Neural cell (in vitro differentiated cells): Measurements from ENCODE around the gene CBR4. TPM values are rescaled to one million over a fixed set of nuclear protein-coding genes. Genes with fewer than 3 reads are reported as not detected.

Experiments used
- H2AFZ ChIP-seq: fragments of 200-600, 300-800 bp; sonication (generic), shearing (Covaris generic); 2 replicates; pipeline ENCODE4 v1.6.0; 2014; ENCODE audit warnings: low read depth, mild to moderate bottlenecking, antibody characterized with exemption, low read length, moderate library complexity
- H3F3A ChIP-seq: fragments of 200-600 bp; shearing (Covaris generic); 2 replicates; pipeline ENCODE4 v1.6.1; 2016; ENCODE audit warnings: mild to moderate bottlenecking, moderate library complexity, mixed read lengths, antibody characterized with exemption, low read length; ENCODE audit not compliant: insufficient read depth, poor library complexity, severe bottlenecking
- H3K27ac ChIP-seq: fragments of 200-600, 300-800 bp; sonication (generic), shearing (Covaris generic); 2 replicates; pipeline ENCODE4 v1.5.1; 2014; ENCODE audit warnings: mild to moderate bottlenecking, low read length, moderate library complexity
- H3K27me3 ChIP-seq: fragments of 300-800, 200-600 bp; sonication (generic), shearing (Covaris generic); 2 replicates; pipeline ENCODE4 v1.6.0; 2014; ENCODE audit warnings: mild to moderate bottlenecking, low read depth, low read length, moderate library complexity; ENCODE audit not compliant: insufficient read depth
- H3K36me3 ChIP-seq: fragments of 300-800, 200-600 bp; sonication (generic), shearing (Covaris generic); 2 replicates; pipeline ENCODE4 v1.5.1; 2014; ENCODE audit warnings: mild to moderate bottlenecking, antibody characterized with exemption, low read length, moderate library complexity; ENCODE audit not compliant: insufficient read depth
- H3K4me2 ChIP-seq: fragments of 300-800, 200-600 bp; sonication (generic), shearing (Covaris generic); 2 replicates; pipeline ENCODE4 v1.6.0; 2014; ENCODE audit warnings: mild to moderate bottlenecking, low read length
- H3K4me3 ChIP-seq: fragments of 300-800, 200-600 bp; sonication (generic), shearing (Covaris generic); 2 replicates; pipeline ENCODE4 v1.5.1; 2014; ENCODE audit warnings: mild to moderate bottlenecking, low read length, moderate library complexity
- H3K79me2 ChIP-seq: fragments of 200-600 bp; shearing (Covaris generic); replicated peaks from 2 replicates; pipeline ENCODE4 v1.6.0; 2014; ENCODE audit warnings: mild to moderate bottlenecking, low read length, moderate library complexity; ENCODE audit not compliant: insufficient read depth
- H3K9ac ChIP-seq: fragments of 300-800, 200-600 bp; sonication (generic), shearing (Covaris generic); 2 replicates; pipeline ENCODE4 v1.6.1; 2016; ENCODE audit warnings: mild to moderate bottlenecking, low read length, mixed read lengths
- H3K9me2 ChIP-seq: fragments of 200-600 bp; shearing (Covaris generic); 2 replicates; pipeline ENCODE4 v1.6.1; 2016; ENCODE audit warnings: mild to moderate bottlenecking, low read length, mixed read lengths; ENCODE audit not compliant: insufficient read depth
- H3K9me3 ChIP-seq: fragments of 200-600, 300-800 bp; sonication (generic), shearing (Covaris generic); 2 replicates; pipeline ENCODE4 v1.6.1; 2016; ENCODE audit warnings: mild to moderate bottlenecking, mixed run types, low read length, moderate library complexity, mixed read lengths
- H4K20me1 ChIP-seq: fragments of 200-600 bp; shearing (Covaris generic); 2 replicates; pipeline ENCODE4 v1.6.1; 2016; ENCODE audit warnings: mild to moderate bottlenecking, mixed run types; ENCODE audit not compliant: insufficient read depth
- CTCF ChIP-seq: fragments of 450-650 bp; IDR thresholded peaks from 2 replicates; pipeline ENCODE4 v1.5.1; 2014; ENCODE audit warnings: antibody characterized with exemption, mild to moderate bottlenecking, moderate library complexity; ENCODE audit not compliant: poor library complexity, severe bottlenecking
- EP300 ChIP-seq: fragments of 450-650 bp; conservative IDR thresholded peaks from 2 replicates; pipeline ENCODE4 v1.6.1; 2014; ENCODE audit warnings: antibody characterized with exemption, mild to moderate bottlenecking, moderate library complexity; ENCODE audit not compliant: poor library complexity, severe bottlenecking
- EZH2 ChIP-seq: fragments of 200-600, 300-800 bp; shearing (Covaris generic), sonication (generic); IDR thresholded peaks from 2 replicates; pipeline ENCODE4 v1.6.1; 2014; ENCODE audit warnings: antibody characterized with exemption, low read length, borderline replicate concordance, mild to moderate bottlenecking; ENCODE audit not compliant: insufficient read depth, poor library complexity, severe bottlenecking
- MXI1 ChIP-seq: fragments of 450-650 bp; conservative IDR thresholded peaks from 2 replicates; pipeline ENCODE4 v1.6.1; 2014; ENCODE audit warnings: antibody characterized with exemption, mild to moderate bottlenecking; ENCODE audit not compliant: poor library complexity, severe bottlenecking
- POLR2AphosphoS5 ChIP-seq: IDR thresholded peaks from 2 replicates; pipeline ENCODE4 v1.6.1; 2012
- RAD21 ChIP-seq: fragments of 450-650 bp; conservative IDR thresholded peaks from 2 replicates; pipeline ENCODE4 v1.6.1; 2014; ENCODE audit warnings: antibody characterized with exemption, mild to moderate bottlenecking, moderate library complexity
- REST ChIP-seq: IDR thresholded peaks from 2 replicates; pipeline ENCODE4 v1.6.1; 2012; ENCODE audit warnings: borderline replicate concordance
- SMC3 ChIP-seq: fragments of 450-650 bp; conservative IDR thresholded peaks from 2 replicates; pipeline ENCODE4 v1.6.1; 2014; ENCODE audit warnings: antibody characterized with exemption, mild to moderate bottlenecking, moderate library complexity; ENCODE audit not compliant: poor library complexity
- TAF1 ChIP-seq: IDR thresholded peaks from 2 replicates; pipeline ENCODE4 v1.6.1; 2012; ENCODE audit warnings: low read depth
- polyA plus RNA-seq: library from polyadenylated mRNA; depleted of rRNA; stranded (reverse); fragments of >200 nt; gene quantifications from 2 replicates; pipeline ENCODE4 v1.2.3, GENCODE V29; 2014

The CBR4 gene
- polyA plus RNA-seq, 1 donor from 2014 or later, result 32.2 TPM

GRCh38 chr4:168979338-168979737 lies 30.7 kb downstream of the CBR4 start:
- TF ChIP-seq RAD21 (no peak), EZH2 (no peak), CTCF (no peak), REST (no peak)
- peaks cover 6% of the 10 kb centered on the region for H3K9me3 ChIP-seq

GRCh38 chr4:168978001-168978700 lies 31.9 kb downstream of the CBR4 start:
- Histone ChIP-seq H2AFZ (no peak overlapping the region), H3K27ac (no peak overlapping the region), H3K4me2 (no peak overlapping the region), H4K20me1 (no peaks in the 10 kb centered on the region), H3K9me2 (no peaks in the 10 kb centered on the region), H3K4me3 (no peak overlapping the region), H3K27me3 (no peaks in the 10 kb centered on the region), H3K79me2 (no peaks in the 10 kb centered on the region), H3F3A (no peaks in the 10 kb centered on the region), H3K9me3 (peaks cover 6% of the 10 kb centered on the region), H3K36me3 (peaks cover 14% of the 10 kb centered on the region), H3K9ac (no peak overlapping the region)
- TF ChIP-seq MXI1 (no peak), POLR2AphosphoS5 (no peak), REST (no peak), RAD21 (no peak), SMC3 (no peak), EP300 (no peak), CTCF (no peak), TAF1 (no peak), EZH2 (no peak)

More at GRCh38 chr4:168979338-168979737, 30.7 kb downstream of the CBR4 start:
- Histone ChIP-seq H3K79me2 (no peaks in the 10 kb centered on the region), H3K4me2 (no peak overlapping the region), H2AFZ (no peak overlapping the region), H3F3A (no peaks in the 10 kb centered on the region), H3K9ac (no peak overlapping the region), H3K36me3 (peaks cover 13% of the 10 kb centered on the region), H3K27ac (no peak overlapping the region), H3K4me3 (no peak overlapping the region), H3K27me3 (no peaks in the 10 kb centered on the region), H4K20me1 (no peaks in the 10 kb centered on the region), H3K9me2 (no peaks in the 10 kb centered on the region)
